LNCAP (cell line): ENCODE results near the gene RPL38.

Experiments used
- CTCF ChIP-seq: fragments of 450-650 bp; IDR thresholded peaks from 2 replicates; pipeline ENCODE4 v1.5.1; 2017; ENCODE audit warnings: mild to moderate bottlenecking

Gene RPL38

GRCh38 chr17:74217037-74217730, 13.7 kb downstream of the RPL38 start:
- no peak for TF ChIP-seq CTCF

- no peak for TF ChIP-seq CTCF
Observed at GRCh38 chr17:74217888-74218287, 14.4 kb downstream of the RPL38 start.

- TF ChIP-seq CTCF, result no peak
Observed at GRCh38 chr17:74218436-74218835, 15.0 kb downstream of the RPL38 start.

- TF ChIP-seq CTCF, result no peak
Observed at GRCh38 chr17:74219576-74220133, 16.2 kb downstream of the RPL38 start.

GRCh38 chr17:74220219-74220618, 16.7 kb downstream of the RPL38 start:
- no peak for TF ChIP-seq CTCF

GRCh38 chr17:74220946-74221818, 17.7 kb downstream of the RPL38 start:
- no peak for TF ChIP-seq CTCF

DNA sequence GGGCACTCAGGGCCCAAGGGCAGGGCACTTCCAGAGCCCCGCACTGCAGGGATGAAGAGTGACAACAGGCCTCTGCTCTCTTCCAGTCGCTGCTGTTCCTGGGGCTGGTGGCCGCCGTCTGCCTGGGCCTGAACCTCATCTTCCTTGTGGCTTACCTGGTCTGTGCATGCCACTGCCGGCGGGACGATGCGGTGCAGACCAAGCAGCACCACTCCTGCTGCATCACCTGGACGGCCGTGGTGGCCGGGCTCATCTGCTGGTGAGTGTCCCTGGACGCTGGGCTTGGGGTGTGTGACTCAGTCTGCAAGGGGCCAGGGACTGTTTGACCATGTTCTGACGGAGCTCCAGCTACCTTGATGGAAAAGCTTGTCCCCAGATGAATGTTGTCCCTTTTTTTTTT, 18.9 kb downstream of the RPL38 start:
- TF ChIP-seq CTCF, result no peak
